ENCODE results near the gene LTB. TPM values are rescaled to one million over a fixed set of nuclear protein-coding genes. Genes with fewer than 3 reads are reported as not detected.

Gene LTB
- total and polyA plus RNA-seq, 2 of the 4 experiments (the other 2 are of a cell fraction), result not detected

GRCh38 chr6:31548544-31548873 is 33.7 kb downstream of the LTB start:
- H2AK9ac ChIP-seq (replicated peaks; ENCODE audit: low read depth, low read length, poor library complexity), result no peak overlapping the region
- no peak overlapping the region for H3K9ac ChIP-seq (ENCODE audit: low read depth, low read length)
- no peak overlapping the region for H2AFZ ChIP-seq (replicated peaks; ENCODE audit: low read length, poor library complexity)
- ChIA-PET POLR2A (ENCODE audit: unreplicated experiment) (no interaction called here), CTCF (interaction anchor here (2.4 kb wide), 1 partner anchor 50 kb away, joined by 14 read pairs; no protein-coding TSS in a partner anchor)
- H4K8ac ChIP-seq (ENCODE audit: low read depth in 2 of 2, low read length in 2 of 2), result peak overlapping the region; percentile 89 to 98
- in situ Hi-C loops (cut with MboI; ENCODE audit: low sequenced_read_pairs) (loop anchor here (5.0 to 10.0 kb wide), 2 partner anchors 49 to 286 kb away; no protein-coding TSS in a partner anchor), dilution Hi-C loops (cut with HindIII; ENCODE audit: low sequenced_read_pairs, unreplicated experiment) (no loop called here), intact Hi-C loops (cut with micrococcal nuclease) (loop anchor here (5.0 kb wide), 3 partner anchors 34 to 404 kb away; partner anchors contain the start of genes HSPA1B and LTB)
- H3K27me3 ChIP-seq (ENCODE audit: control insufficient read depth, insufficient read depth, low read length), result no peaks in the 10 kb centered on the region
- H3K4me2 ChIP-seq (ENCODE audit: low read depth, low read length), result peak overlapping the region; percentile 79
- H3K4me3 ChIP-seq (ENCODE audit: insufficient read depth, low read depth, low read length), result no peak overlapping the region
- H4K5ac ChIP-seq (ENCODE audit: low read depth, low read length), result peak overlapping the region; percentile 89
- H3K27ac ChIP-seq (ENCODE audit: insufficient read depth, low read length), result peak overlapping the region; percentile 56; the same call in 1 of the 2 replicates
- no peak for TF ChIP-seq CTCF (conservative IDR thresholded peaks at IDR 0.05; ENCODE audit: low read depth, low read length)
- no peak for TF ChIP-seq RAD21 (IDR thresholded peaks at IDR 0.05; ENCODE audit: low read length)
- TF ChIP-seq NFE2L2 (IDR thresholded peaks at IDR 0.05; ENCODE audit: low read depth, low read length), result no peak
- no peak for TF ChIP-seq RFX5 (IDR thresholded peaks at IDR 0.05; ENCODE audit: low read depth, low read length)
- no peak for TF ChIP-seq MAZ (IDR thresholded peaks at IDR 0.05; ENCODE audit: borderline replicate concordance, low read depth, low read length)
- no peak for TF ChIP-seq MAFK (IDR thresholded peaks at IDR 0.05; ENCODE audit: low read depth, low read length)
- no peak for TF ChIP-seq MXI1 (IDR thresholded peaks at IDR 0.05; ENCODE audit: borderline replicate concordance, low read depth, low read length)
- TF ChIP-seq, protein P1, sequence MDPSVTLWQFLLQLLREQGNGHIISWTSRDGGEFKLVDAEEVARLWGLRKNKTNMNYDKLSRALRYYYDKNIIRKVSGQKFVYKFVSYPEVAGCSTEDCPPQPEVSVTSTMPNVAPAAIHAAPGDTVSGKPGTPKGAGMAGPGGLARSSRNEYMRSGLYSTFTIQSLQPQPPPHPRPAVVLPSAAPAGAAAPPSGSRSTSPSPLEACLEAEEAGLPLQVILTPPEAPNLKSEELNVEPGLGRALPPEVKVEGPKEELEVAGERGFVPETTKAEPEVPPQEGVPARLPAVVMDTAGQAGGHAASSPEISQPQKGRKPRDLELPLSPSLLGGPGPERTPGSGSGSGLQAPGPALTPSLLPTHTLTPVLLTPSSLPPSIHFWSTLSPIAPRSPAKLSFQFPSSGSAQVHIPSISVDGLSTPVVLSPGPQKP (IDR thresholded peaks at IDR 0.05; ENCODE audit: borderline replicate concordance, low read depth, low read length), result no peak
- no peak for TF ChIP-seq RCOR1 (IDR thresholded peaks at IDR 0.05; ENCODE audit: insufficient replicate concordance, low read length)
- no peak for TF ChIP-seq USF2 (IDR thresholded peaks at IDR 0.05; ENCODE audit: low read depth, low read length)
- no peak for TF ChIP-seq POLR2A (IDR thresholded peaks at IDR 0.05; ENCODE audit: low read depth, low read length)
- TF ChIP-seq FOS (IDR thresholded peaks at IDR 0.05; ENCODE audit: low read depth, low read length), result no peak
- no CpG with 5 or more reads among the region's 2 CpGs for WGBS, 2 experiments (ENCODE audit: extremely low coverage in 2 of 2, insufficient read length in 1 of 2)
- H3K23ac ChIP-seq (ENCODE audit: low read depth, low read length), result no peak overlapping the region
- peaks cover 5 to 26% of the 10 kb centered on the region in 2 experiments; a peak in 2 of 4 replicates for H3K79me1 ChIP-seq (ENCODE audit: low read depth in 1 of 2, low read length in 2 of 2)
- H4K91ac ChIP-seq (ENCODE audit: insufficient read depth, low read depth, low read length), result no peak overlapping the region
- no peaks in the 10 kb centered on the region for H4K20me1 ChIP-seq (ENCODE audit: insufficient read depth, low read length)
- ATAC-seq (ENCODE audit: low read depth), result no peak
- H3K14ac ChIP-seq (replicated peaks; ENCODE audit: low read depth, low read length), result no peak overlapping the region
- peaks cover 6% of the 10 kb centered on the region for H3K4me1 ChIP-seq (ENCODE audit: control insufficient read depth, insufficient read depth, low read length)
- DNase-seq, result no peak
- peak overlapping the region; percentile 87; the same call in 1 of the 2 replicates for H3K4ac ChIP-seq (ENCODE audit: low read depth, low read length)
- peak overlapping the region; percentile 92 for H2AK5ac ChIP-seq (ENCODE audit: low read depth, low read length)
- no peaks in the 10 kb centered on the region for H3K9me3 ChIP-seq (ENCODE audit: control insufficient read depth, insufficient read depth, low read length)
- peaks cover 6% of the 10 kb centered on the region for H3K9me1 ChIP-seq (ENCODE audit: insufficient read depth, low read length)
- H2BK5ac ChIP-seq (ENCODE audit: low read depth, low read length, poor library complexity, severe bottlenecking), result no peak overlapping the region
- no peak overlapping the region for H2BK15ac ChIP-seq (ENCODE audit: low read depth, low read length)
- peaks cover 11% of the 10 kb centered on the region for H3K36me3 ChIP-seq (ENCODE audit: control insufficient read depth, insufficient read depth, low read length)
- no peak overlapping the region for H2BK20ac ChIP-seq (ENCODE audit: low read depth, low read length)
- no peak overlapping the region for H2BK120ac ChIP-seq (ENCODE audit: low read depth, low read length)
- no peak overlapping the region for H3K18ac ChIP-seq (ENCODE audit: low read depth, low read length)
- BruUV-seq (replicated peaks), result no TSS peak
- no peak overlapping the region for H3K56ac ChIP-seq (ENCODE audit: extremely low read depth, insufficient read depth, low read length)
